CD4-positive, alpha-beta T cell treated with Interleukin-15 for 1 hour (primary cell): ENCODE measurements around the gene FCN1.
"Not testable (repeated sequence)": the region's sequence is repeated elsewhere in the genome, so short reads cannot be mapped to it uniquely, and the experiment has no call there.

Experiments
- DNase-seq: peaks from one replicate; pipeline ENCODE4 v3.0.0-alpha.2; 2020

The FCN1 gene

GRCh38 chr9:134917431-134918373 lies at the start of gene FCN1:
Gene FCN1 (minus strand): TSS chr9:134917912. CDS start chr9:134917871, 41 bp downstream.
- DNase-seq, result no peak

GRCh38 chr9:134966697-134967546 lies 49.2 kb upstream of the FCN1 start:
- DNase-seq, result no peak

- no peak for DNase-seq
These were observed 48.6 kb upstream of the FCN1 start for GRCh38 chr9:134966270-134966669.

- DNase-seq, result no peak
These were observed 48.1 kb upstream of the FCN1 start for GRCh38 chr9:134965851-134966250.

GRCh38 chr9:134965411-134965810 lies 47.7 kb upstream of the FCN1 start:
- DNase-seq, result no peak

- DNase-seq, result no peak
These were observed 46.8 kb upstream of the FCN1 start for GRCh38 chr9:134964271-134965055.

- DNase-seq, result no peak
These were observed 45.8 kb upstream of the FCN1 start for GRCh38 chr9:134963546-134963945.

GRCh38 chr9:134962973-134963364 lies 45.3 kb upstream of the FCN1 start:
- DNase-seq, result no peak

GRCh38 chr9:134962065-134962972 lies 44.6 kb upstream of the FCN1 start:
- no peak for DNase-seq

GRCh38 chr9:134961331-134962064 lies 43.8 kb upstream of the FCN1 start:
- no peak for DNase-seq

- no peak for DNase-seq
These were observed 43.0 kb upstream of the FCN1 start for GRCh38 chr9:134960701-134961181.

- DNase-seq, result no peak
These were observed 42.2 kb upstream of the FCN1 start for GRCh38 chr9:134959971-134960310.

GRCh38 chr9:134959126-134959970 lies 41.6 kb upstream of the FCN1 start:
- no peak for DNase-seq

- no peak for DNase-seq
These were observed 40.2 kb upstream of the FCN1 start for GRCh38 chr9:134957945-134958227.

GRCh38 chr9:134957165-134957944 lies 39.6 kb upstream of the FCN1 start:
- no peak for DNase-seq

GRCh38 chr9:134956387-134956786 lies 38.7 kb upstream of the FCN1 start:
- not testable (repeated sequence) for DNase-seq

GRCh38 chr9:134955801-134956200 lies 38.1 kb upstream of the FCN1 start:
- DNase-seq, result no peak

GRCh38 chr9:134955156-134955555 lies 37.4 kb upstream of the FCN1 start:
- DNase-seq, result no peak

GRCh38 chr9:134951994-134952393 lies 34.3 kb upstream of the FCN1 start:
- no peak for DNase-seq
